WTC11 (cell line): ENCODE results near the gene EIF5A2.

Experiments
- CDX4 ChIP-seq: fragments of 250-450 bp; sonication (Bioruptor Pico); IDR thresholded peaks from 2 replicates; pipeline ENCODE4 v1.9.0; 2021; ENCODE audit warnings: moderate library complexity, mild to moderate bottlenecking, inconsistent platforms, borderline replicate concordance
- CTCF ChIP-seq: fragments of 200-600 bp; IDR thresholded peaks from 2 replicates; pipeline ENCODE4 v1.8.0; 2022; ENCODE audit warnings: antibody characterized with exemption
- USF2 ChIP-seq: sonication (generic); formaldehyde crosslinking; IDR thresholded peaks from 2 replicates; pipeline ENCODE4 v1.8.1; 2023; ENCODE audit warnings: mild to moderate bottlenecking, missing genetic modification reagents, moderate library complexity
- ZNF281 ChIP-seq: sonication (generic); formaldehyde crosslinking; IDR thresholded peaks from 2 replicates; pipeline ENCODE4 v1.8.0; 2023; ENCODE audit warnings: mild to moderate bottlenecking, missing genetic modification reagents

GRCh38 chr3:170848292-170848917, 60.0 kb downstream of the EIF5A2 start:
- TF ChIP-seq USF2 (CRISPR knock-in tag) (no peak), CTCF (no peak), ZNF281 (CRISPR knock-in tag) (no peak), CDX4 (CRISPR knock-in tag) (no peak)
